ENCODE measurements around the gene CELF2.
A peak's percentile ranks its signal among the peaks of the same experiment; 100 is the strongest.
"Not testable (repeated sequence)": the region's sequence is repeated elsewhere in the genome, so short reads cannot be mapped to it uniquely, and the experiment has no call there.

CELF2 gene

GRCh38 chr10:11178606-11179515 is 161.2 kb downstream of the CELF2 start:
- DNase-seq = peak in 1 of 3 experiments; percentile 51

DNA sequence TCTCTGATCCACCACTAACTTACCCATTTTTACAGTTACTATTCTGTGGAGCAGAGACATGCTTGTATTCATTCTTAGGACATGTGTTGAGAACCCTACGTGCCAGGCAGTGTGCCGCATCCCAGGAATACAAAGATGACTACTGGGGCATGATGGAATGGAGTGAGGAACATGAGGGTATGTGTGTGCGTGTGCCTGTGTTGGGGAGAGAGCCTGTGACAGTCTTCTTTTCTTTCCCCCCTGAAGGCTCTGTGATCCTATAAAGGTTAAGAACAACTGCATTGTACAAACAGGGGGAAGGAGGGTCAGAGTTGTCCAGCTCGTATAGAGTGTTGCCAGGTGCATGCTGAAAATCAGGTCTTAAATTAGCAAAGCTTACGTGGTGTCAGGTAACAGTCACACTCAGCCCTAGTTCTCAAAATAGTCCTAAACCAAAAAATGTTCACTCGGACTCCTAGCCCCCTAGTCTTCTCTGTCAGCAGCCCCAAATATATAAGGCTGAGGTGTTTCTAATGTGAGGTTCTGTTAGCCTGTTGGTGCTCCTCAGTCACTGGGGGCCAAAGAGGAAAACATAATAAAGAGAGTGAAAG is 161.9 kb downstream of the CELF2 start:
- no peak for DNase-seq

DNA sequence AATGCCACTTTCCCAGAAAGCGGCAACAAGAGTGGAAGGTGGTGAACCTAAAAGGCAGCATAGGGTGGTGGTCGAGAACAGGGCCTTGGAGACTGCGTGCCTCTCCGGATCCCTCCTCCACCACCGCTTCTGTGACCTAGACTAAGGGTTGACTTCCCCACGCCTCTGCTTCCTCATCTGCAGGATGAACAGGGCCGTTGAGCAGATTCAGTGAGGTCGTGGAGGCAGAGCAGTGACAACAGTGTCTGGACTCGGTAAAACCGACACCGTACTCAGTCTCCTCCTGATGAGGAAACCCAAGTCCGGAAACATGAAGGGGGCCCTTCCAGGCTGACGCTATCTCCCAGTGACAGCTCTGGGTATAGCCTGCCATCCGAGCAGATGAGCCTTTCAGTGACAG is 162.6 kb downstream of the CELF2 start:
- no peak for DNase-seq

DNA sequence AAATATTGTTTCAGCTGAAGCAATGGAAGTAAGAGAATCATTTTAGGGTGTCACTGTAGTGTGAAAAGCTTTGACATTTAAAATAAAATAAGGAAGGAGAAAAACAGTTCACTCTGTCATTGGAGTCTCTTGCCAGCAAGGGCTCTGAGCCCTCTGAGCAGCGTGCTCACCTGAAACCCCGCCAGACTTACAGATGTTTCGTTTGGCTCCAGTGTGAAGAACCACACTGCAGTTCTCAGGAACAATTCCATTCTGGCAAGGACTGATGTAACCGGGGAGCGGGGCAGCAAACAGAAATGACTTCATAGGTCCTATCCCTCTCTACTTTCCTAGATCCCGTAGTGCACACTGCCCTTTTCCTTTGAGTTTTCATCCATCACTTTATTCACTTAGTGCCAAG is 164.3 kb downstream of the CELF2 start:
- DNase-seq = no peak

DNA sequence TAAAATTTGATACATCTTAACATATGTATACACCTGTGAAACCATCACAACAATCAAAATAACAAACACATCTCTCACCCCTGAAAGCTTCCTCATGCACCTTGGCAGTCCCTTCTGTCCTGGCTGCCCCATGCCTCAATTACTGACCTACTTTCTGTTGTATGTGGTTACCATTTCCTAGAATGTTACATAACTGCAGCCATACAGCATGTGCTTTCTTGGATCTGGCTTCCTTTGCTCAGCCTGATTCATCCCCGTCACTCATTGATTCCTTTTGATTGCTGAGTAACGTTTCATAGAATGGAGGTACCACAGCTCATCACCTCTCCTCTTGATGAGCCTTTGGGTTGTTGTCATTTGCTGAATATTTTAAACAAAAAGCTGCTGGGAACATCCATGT is 165.3 kb downstream of the CELF2 start:
- no peak for DNase-seq

GRCh38 chr10:11184093-11184492 is 166.4 kb downstream of the CELF2 start:
- no peak for DNase-seq

GRCh38 chr10:11185128-11185665 is 167.5 kb downstream of the CELF2 start:
- DNase-seq = not testable (repeated sequence)

DNA sequence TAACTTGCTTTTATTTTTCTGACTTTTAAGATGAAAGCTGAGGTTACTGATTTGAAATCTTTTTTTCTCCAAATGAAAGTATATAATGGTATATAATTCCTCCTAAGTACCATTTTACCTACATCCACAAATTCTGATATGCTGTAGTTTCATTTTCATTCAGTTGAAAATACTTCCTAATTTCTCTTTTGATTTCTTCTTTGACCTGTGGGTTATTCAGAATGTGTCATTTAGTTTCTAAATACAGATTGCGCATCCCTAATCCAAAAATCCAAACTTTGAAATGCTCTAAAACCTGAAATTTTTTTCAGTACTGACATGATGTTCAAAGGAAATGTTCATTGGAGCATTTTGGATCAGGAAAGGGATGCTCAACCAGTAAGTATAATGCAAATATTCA is 168.7 kb downstream of the CELF2 start:
- DNase-seq = no peak

DNA sequence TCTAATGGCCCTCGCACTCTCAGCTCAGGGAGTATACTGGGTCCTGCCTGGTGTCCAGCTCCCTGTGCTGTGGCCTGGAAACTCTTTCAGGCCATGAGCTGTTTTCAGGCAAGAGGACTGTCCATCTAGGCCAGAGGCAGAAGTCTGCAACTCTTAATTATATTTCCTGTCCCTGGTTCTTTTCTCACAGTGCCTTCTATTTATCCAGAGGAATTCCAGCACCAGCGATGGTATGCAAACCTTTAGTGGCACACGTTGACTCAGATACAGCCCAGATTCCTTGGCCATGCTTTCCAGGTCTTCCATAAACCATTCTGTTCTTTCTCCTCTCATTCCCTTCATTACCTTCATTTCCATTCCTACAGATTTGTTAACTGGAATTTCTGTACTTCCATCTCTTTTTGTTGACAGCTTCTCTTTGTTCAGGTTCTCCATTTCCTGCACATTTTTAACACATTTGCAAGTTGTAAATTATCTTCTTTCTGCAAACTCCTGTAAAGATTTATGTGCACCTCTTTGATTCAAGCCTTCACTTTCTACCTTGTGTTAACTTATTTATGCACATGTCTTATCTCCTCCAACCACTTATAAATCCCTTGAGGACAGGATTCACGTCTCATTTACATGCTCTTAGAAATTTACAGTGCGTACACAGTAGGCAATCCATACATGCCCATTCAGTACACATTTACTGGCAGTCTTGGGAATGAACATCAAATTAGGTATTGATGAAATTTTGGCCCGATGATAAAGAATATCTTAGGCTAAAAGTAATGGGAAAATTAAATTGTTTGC is 172.1 kb downstream of the CELF2 start:
- DNase-seq = peak in 1 of 3 experiments; percentile 10

DNA sequence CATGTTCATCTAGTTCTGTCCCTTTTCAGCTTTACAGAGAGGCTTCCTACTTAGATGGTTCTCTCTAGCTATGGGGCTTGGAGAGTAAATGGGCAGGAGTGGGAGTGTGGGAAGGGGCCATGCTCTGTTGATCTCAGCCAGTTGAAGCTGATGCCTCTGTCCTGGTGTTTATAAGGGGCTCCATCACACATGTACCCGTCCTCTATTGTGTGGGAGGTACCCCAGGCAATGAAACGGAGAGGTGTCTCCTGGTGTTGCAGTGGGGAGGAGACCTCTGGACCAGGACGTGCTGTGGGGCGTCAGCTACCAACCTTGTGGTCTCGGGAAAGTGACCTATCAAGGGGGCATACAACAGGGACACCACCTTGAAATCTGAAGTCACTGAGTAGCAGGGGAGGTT is 173.5 kb downstream of the CELF2 start:
- DNase-seq = no peak

GRCh38 chr10:11191678-11192077 is 174.0 kb downstream of the CELF2 start:
- DNase-seq = peak in 1 of 3 experiments; percentile 16

DNA sequence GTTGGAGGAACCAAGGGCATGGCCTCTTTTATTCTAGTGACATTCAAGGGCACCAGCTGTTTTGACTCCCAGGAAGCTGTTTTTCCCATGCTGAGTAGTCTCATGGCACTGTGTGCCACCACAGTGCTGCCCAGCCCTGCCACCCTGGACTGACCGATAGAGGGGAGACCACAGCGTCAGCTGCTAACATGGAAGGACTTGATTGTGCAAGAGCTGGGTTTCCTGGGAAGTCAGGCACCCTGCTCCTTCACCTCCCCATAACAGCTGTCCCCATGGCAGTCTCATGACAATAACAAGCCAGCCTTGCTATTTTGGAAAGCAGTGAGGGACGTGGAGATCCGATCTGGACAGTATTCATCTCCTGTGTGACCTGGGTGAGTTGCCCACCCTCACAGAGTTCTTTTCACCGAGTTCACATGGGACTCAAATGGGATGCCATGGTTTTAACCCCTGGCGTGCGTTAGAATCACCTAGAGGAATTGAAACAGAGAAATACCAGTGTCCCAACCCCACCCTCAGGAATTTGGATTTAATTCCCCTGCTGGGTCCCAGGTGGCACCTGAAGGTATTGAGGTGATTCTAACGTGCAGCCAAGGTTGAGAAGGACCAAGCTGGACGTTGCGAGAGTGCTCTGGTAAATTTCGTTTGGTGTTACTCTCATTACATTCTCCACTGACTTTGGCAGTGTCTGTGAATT is 174.8 kb downstream of the CELF2 start:
- DNase-seq = no peak

GRCh38 chr10:11193001-11193551 is 175.4 kb downstream of the CELF2 start:
- DNase-seq = no peak

- no peak for DNase-seq
Measured at GRCh38 chr10:11194859-11195586, 177.4 kb downstream of the CELF2 start.

DNA sequence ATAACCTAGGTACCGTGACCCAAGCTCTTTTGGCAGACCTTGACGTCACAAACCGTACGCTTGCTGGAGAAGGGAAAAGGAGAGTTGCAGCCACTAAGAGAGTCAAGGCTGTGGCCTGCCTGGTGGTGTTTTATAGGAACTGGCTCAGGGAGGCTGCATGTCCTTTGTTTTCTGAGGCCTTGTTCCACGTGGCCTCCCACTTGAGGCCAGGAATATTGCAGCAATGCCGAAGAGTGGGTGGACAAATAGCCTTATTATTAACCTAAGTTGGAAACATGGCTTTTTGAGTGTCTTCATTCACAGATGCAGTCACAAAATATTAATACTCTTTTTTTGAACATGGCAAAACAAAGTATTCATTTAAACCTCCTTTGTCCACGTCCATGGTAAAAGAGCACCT is 178.0 kb downstream of the CELF2 start:
- DNase-seq = no peak

- peak in 1 of 3 experiments; percentile 38 for DNase-seq
Measured at GRCh38 chr10:11197266-11197712, 179.6 kb downstream of the CELF2 start.

GRCh38 chr10:11197878-11198277 is 180.2 kb downstream of the CELF2 start:
- peak in 1 of 3 experiments; percentile 16 for DNase-seq

- DNase-seq = no peak
Measured at GRCh38 chr10:11201911-11202310, 184.2 kb downstream of the CELF2 start.

DNA sequence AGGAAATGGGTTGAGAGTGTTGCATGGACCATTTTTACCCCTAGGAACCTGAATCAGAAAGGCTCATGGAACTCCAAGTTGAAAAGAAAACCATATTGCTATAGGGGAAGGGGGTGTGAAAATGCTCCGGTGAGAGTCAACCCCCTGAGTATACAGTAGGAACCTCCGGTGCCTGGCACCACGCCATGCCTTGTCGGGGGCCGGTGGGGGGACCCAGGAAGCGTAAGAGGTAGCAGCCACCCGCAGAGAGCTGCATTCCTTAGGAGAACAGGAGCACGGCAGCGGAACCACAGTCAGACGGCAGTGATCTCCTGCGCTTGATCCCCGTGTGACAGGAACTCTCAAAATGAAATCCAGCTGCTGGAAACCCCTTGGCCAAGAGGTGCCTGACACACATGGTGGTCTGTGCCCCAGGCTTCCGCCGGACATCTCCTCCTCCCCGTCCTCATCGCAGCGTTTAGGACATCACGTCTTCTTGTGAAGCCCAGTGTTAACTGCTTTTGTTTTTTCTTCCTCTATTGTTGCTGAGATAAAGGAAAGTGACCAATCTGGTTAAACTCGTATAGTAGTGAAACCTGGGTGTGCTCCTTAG is 186.8 kb downstream of the CELF2 start:
- no peak for DNase-seq

- no peak for DNase-seq
Measured at GRCh38 chr10:11205030-11205772, 187.5 kb downstream of the CELF2 start.

All from NCI-H1417 (cell line).